K562 (cell line): ENCODE data around the gene NISCH. TPM values are rescaled to one million over a fixed set of nuclear protein-coding genes. Genes with fewer than 3 reads are reported as not detected.

Experiments used
- ARID3A ChIP-seq: IDR thresholded peaks from 2 replicates; pipeline ENCODE4 v1.6.1; 2012; ENCODE audit warnings: low read depth, low read length, improper control_type of control experiment, borderline replicate concordance
- FOXA1 ChIP-seq: fragments of 450-650 bp; IDR thresholded peaks from 2 replicates; pipeline ENCODE4 v1.6.1; 2016; ENCODE audit warnings: mild to moderate bottlenecking, borderline replicate concordance
- ILK ChIP-seq: fragments of 450-650 bp; IDR thresholded peaks from 2 replicates; pipeline ENCODE4 v1.6.1; 2016; ENCODE audit warnings: missing genetic modification characterization, low read depth, mild to moderate bottlenecking, missing compliant biosample characterization, moderate library complexity, borderline replicate concordance
- JUN ChIP-seq, 2 experiments: sonication (generic) in 1 of 2; formaldehyde crosslinking in 1 of 2; IDR thresholded peaks; 2 replicates each; pipeline versions ENCODE4 v1.6.1 to v1.8.0; 2012 to 2022; ENCODE audit warnings: borderline replicate concordance in 2 of 2, mild to moderate bottlenecking in 2 of 2, improper control_type of control experiment in 1 of 2, low read depth in 1 of 2, low read length in 1 of 2, missing genetic modification reagents in 1 of 2
- MIER1 ChIP-seq: fragments of 450-650 bp; IDR thresholded peaks from 2 replicates; pipeline ENCODE4 v1.6.1; 2016; ENCODE audit warnings: antibody characterized with exemption, mild to moderate bottlenecking, low read depth
- POLR2A ChIP-seq: fragments of 450-650 bp; conservative IDR thresholded peaks from 2 replicates; pipeline ENCODE4 v1.6.1; 2016
- SIN3A ChIP-seq, 2 experiments: fragments of 150-350 bp in 1 of 2; IDR thresholded peaks; 2 replicates each; pipeline ENCODE4 v1.6.1; 2011 to 2016; ENCODE audit warnings: borderline replicate concordance in 2 of 2, low read depth in 2 of 2, low read length in 2 of 2, mild to moderate bottlenecking in 2 of 2, moderate library complexity in 2 of 2; ENCODE audit not compliant: control insufficient read depth in 1 of 2
- SUPT5H ChIP-seq: fragments of 450-650 bp; IDR thresholded peaks from 2 replicates; pipeline ENCODE4 v1.6.1; 2016
- TCFL5 ChIP-seq: fragments of 250-450 bp; sonication (Bioruptor Pico); conservative IDR thresholded peaks from 2 replicates; pipeline ENCODE4 v1.6.1; 2021; ENCODE audit warnings: mild to moderate bottlenecking, moderate library complexity, matching md5 sums
- ZNF143 ChIP-seq: sonication (generic); formaldehyde crosslinking; IDR thresholded peaks from 2 replicates; pipeline ENCODE4 v1.9.0; 2022; ENCODE audit warnings: mild to moderate bottlenecking, missing genetic modification reagents
- ZNF561 ChIP-seq: fragments of 450-650 bp; formaldehyde crosslinking; conservative IDR thresholded peaks from 2 replicates; pipeline ENCODE4 v1.4.0; 2020; ENCODE audit warnings: mild to moderate bottlenecking, moderate library complexity
- polyA plus RNA-seq, 8 experiments: library from polyadenylated mRNA; depleted of rRNA in 4 of 8; stranded (reverse) in 5 of 8; unstranded in 3 of 8; fragments of >200 nt; fragmentation: Nextera tagmentation in 2 of 8; fragmentation: Illumina TruSeq in 1 of 8; extraction: Ambion mirVana in 2 of 8; extraction: Trizol in 1 of 8; gene quantifications; 2 replicates each; pipeline versions ENCODE4 v1.2.1 to v1.2.3, GENCODE V29; 2011 to 2014; ENCODE audit warnings: inconsistent platforms in 1 of 8, missing spikeins in 1 of 8
- total RNA-seq, 7 experiments: library from RNA; depleted of rRNA in 6 of 7; stranded (reverse); fragments of >200 nt in 6 of 7; fragmentation: Illumina TruSeq in 2 of 7; extraction: Trizol in 2 of 7; gene quantifications; 2 replicates each; pipeline versions ENCODE4 v1.2.1 to v1.2.3, GENCODE V29; 2011 to 2021; ENCODE audit warnings: low replicate concordance in 1 of 7
- TF ChIP-seq, protein P1 (sequence below): fragments of 200-800 bp; sonication (Bioruptor generic); IDR thresholded peaks from 2 replicates; pipeline ENCODE4 v1.6.1; 2016; ENCODE audit warnings: missing genetic modification characterization, missing compliant biosample characterization

Gene NISCH
- total and polyA plus RNA-seq, 9 of the 15 experiments (the other 6 are each of a cell fraction or from before 2014, with no cell fraction given): 0.44 to 43.5 (median 23.4) TPM

DNA sequence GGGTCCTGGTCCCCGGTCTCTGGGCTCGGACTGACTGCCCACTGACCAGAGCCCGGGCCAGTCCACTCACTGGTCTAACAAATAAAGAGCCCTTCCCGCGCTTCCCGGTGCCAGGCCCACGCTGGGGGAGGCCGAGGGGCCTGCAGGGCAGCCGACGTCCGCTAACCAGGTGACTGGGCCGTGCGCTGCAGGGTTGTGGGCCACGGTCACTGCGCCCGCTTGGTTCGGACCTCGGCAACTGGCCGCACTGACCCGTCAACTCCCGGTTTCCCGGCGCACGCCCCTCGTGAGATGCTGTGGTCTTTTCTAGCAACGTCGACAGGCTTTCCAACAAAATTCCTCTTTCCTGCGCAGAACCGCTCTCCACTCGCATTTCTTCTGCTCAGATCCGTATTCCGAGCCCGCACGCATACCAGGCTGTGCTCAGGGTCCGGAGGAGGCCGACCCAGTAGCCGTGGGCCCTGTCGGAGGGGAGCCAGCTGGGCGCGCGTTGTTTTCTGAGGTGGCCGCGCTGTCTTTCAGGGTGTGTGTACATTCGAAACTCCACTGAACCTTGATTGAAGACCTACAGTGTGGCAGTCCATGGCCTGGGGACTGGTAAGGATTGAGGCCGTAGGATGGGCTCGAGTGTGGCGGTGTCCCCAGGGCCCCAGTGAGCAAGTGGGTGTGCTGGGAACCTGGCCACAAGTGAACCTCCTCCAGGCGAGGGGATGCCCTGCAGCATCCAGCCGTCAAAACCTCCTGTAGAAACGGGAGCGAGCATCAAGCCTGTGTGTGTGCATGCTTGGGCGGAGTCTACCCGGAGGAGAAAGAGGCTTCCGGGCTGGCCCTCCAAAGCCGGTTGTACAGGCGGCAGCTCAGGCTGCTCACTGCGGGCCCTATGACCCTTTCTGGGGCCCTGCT is 79.1 kb downstream of the NISCH start (continued):
- TF ChIP-seq JUN (IDR thresholded peaks at IDR 0.05; ENCODE audit: borderline replicate concordance, low read depth, low read length) (no peak), JUN (CRISPR knock-in tag; IDR thresholded peaks at IDR 0.05; ENCODE audit: borderline replicate concordance) (0 out of 2 replicates have a peak, but pooled peaks have one; percentile 28), ZNF143 (CRISPR knock-in tag) (no peak), FOXA1 (no peak), TCFL5 (CRISPR knock-in tag) (no peak), SUPT5H (no peak), ZNF561 (no peak), SIN3A (IDR thresholded peaks at IDR 0.05; ENCODE audit: borderline replicate concordance in 2 of 2, control insufficient read depth in 1 of 2, low read depth in 2 of 2, low read length in 2 of 2) (peak in 1 of 2 experiments; percentile 56; a peak in 1 of 4 replicates), POLR2A (peak; percentile 39; the same call in 1 of the 2 replicates), ARID3A (no peak), MIER1 (no peak), ILK (no peak)
- TF ChIP-seq, protein P1, sequence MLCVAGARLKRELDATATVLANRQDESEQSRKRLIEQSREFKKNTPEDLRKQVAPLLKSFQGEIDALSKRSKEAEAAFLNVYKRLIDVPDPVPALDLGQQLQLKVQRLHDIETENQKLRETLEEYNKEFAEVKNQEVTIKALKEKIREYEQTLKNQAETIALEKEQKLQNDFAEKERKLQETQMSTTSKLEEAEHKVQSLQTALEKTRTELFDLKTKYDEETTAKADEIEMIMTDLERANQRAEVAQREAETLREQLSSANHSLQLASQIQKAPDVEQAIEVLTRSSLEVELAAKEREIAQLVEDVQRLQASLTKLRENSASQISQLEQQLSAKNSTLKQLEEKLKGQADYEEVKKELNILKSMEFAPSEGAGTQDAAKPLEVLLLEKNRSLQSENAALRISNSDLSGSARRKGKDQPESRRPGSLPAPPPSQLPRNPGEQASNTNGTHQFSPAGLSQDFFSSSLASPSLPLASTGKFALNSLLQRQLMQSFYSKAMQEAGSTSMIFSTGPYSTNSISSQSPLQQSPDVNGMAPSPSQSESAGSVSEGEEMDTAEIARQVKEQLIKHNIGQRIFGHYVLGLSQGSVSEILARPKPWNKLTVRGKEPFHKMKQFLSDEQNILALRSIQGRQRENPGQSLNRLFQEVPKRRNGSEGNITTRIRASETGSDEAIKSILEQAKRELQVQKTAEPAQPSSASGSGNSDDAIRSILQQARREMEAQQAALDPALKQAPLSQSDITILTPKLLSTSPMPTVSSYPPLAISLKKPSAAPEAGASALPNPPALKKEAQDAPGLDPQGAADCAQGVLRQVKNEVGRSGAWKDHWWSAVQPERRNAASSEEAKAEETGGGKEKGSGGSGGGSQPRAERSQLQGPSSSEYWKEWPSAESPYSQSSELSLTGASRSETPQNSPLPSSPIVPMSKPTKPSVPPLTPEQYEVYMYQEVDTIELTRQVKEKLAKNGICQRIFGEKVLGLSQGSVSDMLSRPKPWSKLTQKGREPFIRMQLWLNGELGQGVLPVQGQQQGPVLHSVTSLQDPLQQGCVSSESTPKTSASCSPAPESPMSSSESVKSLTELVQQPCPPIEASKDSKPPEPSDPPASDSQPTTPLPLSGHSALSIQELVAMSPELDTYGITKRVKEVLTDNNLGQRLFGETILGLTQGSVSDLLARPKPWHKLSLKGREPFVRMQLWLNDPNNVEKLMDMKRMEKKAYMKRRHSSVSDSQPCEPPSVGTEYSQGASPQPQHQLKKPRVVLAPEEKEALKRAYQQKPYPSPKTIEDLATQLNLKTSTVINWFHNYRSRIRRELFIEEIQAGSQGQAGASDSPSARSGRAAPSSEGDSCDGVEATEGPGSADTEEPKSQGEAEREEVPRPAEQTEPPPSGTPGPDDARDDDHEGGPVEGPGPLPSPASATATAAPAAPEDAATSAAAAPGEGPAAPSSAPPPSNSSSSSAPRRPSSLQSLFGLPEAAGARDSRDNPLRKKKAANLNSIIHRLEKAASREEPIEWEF: no peak
